Mesendoderm (in vitro differentiated cells): ENCODE results near the gene ATXN10.
A peak's percentile ranks its signal among the peaks of the same experiment; 100 is the strongest.

Experiments
- DNase-seq: peaks from one replicate; pipeline ENCODE4 v3.0.0; 2013
- H2AK5ac ChIP-seq: 2 replicates; pipeline ENCODE4 v1.6.1; 2013; ENCODE audit warnings: low read length, inconsistent platforms
- H2BK120ac ChIP-seq: 2 replicates; pipeline ENCODE4 v1.6.1; 2013; ENCODE audit warnings: low read depth, mild to moderate bottlenecking, low read length, moderate library complexity, mixed read lengths
- H2BK15ac ChIP-seq: replicated peaks from 2 replicates; pipeline ENCODE4 v1.6.1; 2013; ENCODE audit warnings: low read depth, mild to moderate bottlenecking, moderate library complexity
- H2BK5ac ChIP-seq: 2 replicates; pipeline ENCODE4 v1.6.1; 2013; ENCODE audit warnings: low read length, inconsistent platforms
- H3K18ac ChIP-seq: 2 replicates; pipeline ENCODE4 v1.6.1; 2013; ENCODE audit warnings: mild to moderate bottlenecking, low read length, mixed read lengths
- H3K23ac ChIP-seq: one replicate; pipeline ENCODE4 v1.6.1; 2013; ENCODE audit warnings: low read length
- H3K27ac ChIP-seq: 2 replicates; pipeline ENCODE4 v1.5.1; 2013; ENCODE audit warnings: low read depth, mild to moderate bottlenecking, inconsistent platforms, low read length, moderate library complexity
- H3K27me3 ChIP-seq: 2 replicates; pipeline ENCODE4 v1.6.1; 2013; ENCODE audit warnings: low read length, control low read depth, mild to moderate bottlenecking, inconsistent platforms; ENCODE audit not compliant: insufficient read depth, poor library complexity
- H3K36me3 ChIP-seq: 2 replicates; pipeline ENCODE4 v1.6.1; 2013; ENCODE audit warnings: low read length, inconsistent platforms; ENCODE audit not compliant: control insufficient read depth, insufficient read depth
- H3K4ac ChIP-seq: one replicate; pipeline ENCODE4 v1.6.1; 2013; ENCODE audit warnings: low read depth, mild to moderate bottlenecking, low read length, moderate library complexity
- H3K4me1 ChIP-seq: 2 replicates; pipeline ENCODE4 v1.6.1; 2013; ENCODE audit warnings: low read depth, low read length, inconsistent platforms; ENCODE audit not compliant: control insufficient read depth
- H3K4me2 ChIP-seq: 2 replicates; pipeline ENCODE4 v1.6.1; 2013; ENCODE audit warnings: low read length
- H3K4me3 ChIP-seq: 2 replicates; pipeline ENCODE4 v1.5.1; 2013; ENCODE audit warnings: mild to moderate bottlenecking, low read length
- H3K56ac ChIP-seq: one replicate; pipeline ENCODE4 v1.6.1; 2013; ENCODE audit warnings: low read length
- H3K79me1 ChIP-seq: 2 replicates; pipeline ENCODE4 v1.6.1; 2013; ENCODE audit warnings: low read length, inconsistent platforms
- H3K79me2 ChIP-seq: 2 replicates; pipeline ENCODE4 v1.6.1; 2013; ENCODE audit warnings: mild to moderate bottlenecking, low read length; ENCODE audit not compliant: control insufficient read depth, insufficient read depth
- H3K9ac ChIP-seq: 2 replicates; pipeline ENCODE4 v1.6.1; 2013; ENCODE audit warnings: low read length, inconsistent platforms
- H4K5ac ChIP-seq: one replicate; pipeline ENCODE4 v1.6.1; 2013; ENCODE audit warnings: low read length
- H4K8ac ChIP-seq: one replicate; pipeline ENCODE4 v1.6.1; 2013; ENCODE audit warnings: low read depth, mild to moderate bottlenecking, control low read depth, low read length, moderate library complexity
- WGBS: extraction: QIAGEN DNeasy Blood & Tissue Kit; methylation state at CpG from one replicate; pipeline ENCODE4 v1.1.7; 2013; ENCODE audit warnings: low lambda C conversion rate, missing lambda C conversion rate; ENCODE audit not compliant: insufficient coverage; ENCODE audit errors: extremely low coverage; 5-methylcytosine and 5-hydroxymethylcytosine counted together

ATXN10 gene

DNA sequence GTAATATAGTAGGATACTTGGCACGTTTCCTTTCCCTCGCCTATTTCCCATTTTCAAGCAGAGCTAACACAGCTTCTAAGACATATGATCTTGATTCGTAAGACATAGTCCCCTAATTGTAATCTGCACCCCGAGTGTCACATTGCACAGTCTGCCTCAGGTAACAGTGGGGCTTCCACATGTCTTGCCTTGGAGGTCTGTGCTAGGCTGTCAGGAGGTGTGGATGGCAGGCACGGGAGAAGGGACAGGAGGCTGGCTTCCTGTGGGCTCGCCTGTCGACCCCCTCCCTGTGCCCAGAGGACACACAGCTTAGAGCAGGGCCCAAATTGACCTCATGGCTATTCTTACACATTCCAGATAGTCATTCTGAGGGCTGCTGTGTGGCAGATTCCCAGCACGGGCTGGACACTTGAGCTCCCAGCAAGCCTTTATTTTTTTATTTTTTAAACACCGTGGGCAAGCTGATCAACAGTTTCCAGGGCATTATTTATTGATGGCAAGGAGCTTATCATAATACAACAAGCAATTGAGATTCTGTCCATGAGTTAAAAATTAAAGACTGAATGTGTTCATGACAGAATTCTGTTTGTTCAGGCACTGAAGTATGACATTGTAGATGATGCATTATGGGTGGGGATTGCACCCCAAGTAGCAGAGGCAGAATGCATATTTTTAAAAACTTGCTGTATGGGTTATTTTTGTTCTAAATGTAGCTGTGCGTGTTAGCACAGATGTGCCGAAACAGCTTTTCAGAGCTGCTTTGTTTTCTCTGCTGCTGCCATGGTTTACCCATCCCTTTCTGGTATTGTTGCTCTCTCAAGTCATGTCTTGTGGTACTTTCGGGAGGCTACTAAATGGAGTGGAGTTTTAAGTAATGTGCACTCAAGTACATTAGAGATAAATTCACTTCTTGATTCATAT lies 113.0 kb downstream of the ATXN10 start:
- Histone ChIP-seq H3K27ac (no peak overlapping the region), H3K4me1 (no peaks in the 10 kb centered on the region), H3K27me3 (no peaks in the 10 kb centered on the region), H2BK5ac (no peak overlapping the region), H3K36me3 (no peaks in the 10 kb centered on the region), H2AK5ac (no peak overlapping the region), H3K18ac (no peak overlapping the region), H2BK120ac (no peak overlapping the region), H3K4me2 (no peak overlapping the region), H3K9ac (no peak overlapping the region), H4K8ac (no peak overlapping the region), H3K4ac (no peak overlapping the region), H4K5ac (no peak overlapping the region), H3K79me1 (peaks cover 15% of the 10 kb centered on the region), H3K4me3 (no peak overlapping the region), H3K23ac (no peak overlapping the region), H2BK15ac (no peak overlapping the region), H3K79me2 (peaks cover 2% of the 10 kb centered on the region), H3K56ac (no peak overlapping the region)
- no CpG with 5 or more reads among the region's 12 CpGs for WGBS
- peak; percentile 25 for DNase-seq

- no peak overlapping the region for H3K9ac ChIP-seq
- no peak overlapping the region for H3K4me3 ChIP-seq
- H4K5ac ChIP-seq = no peak overlapping the region
- no peak overlapping the region for H2BK120ac ChIP-seq
- no CpG with 5 or more reads among the region's 8 CpGs for WGBS
- peaks cover 2% of the 10 kb centered on the region for H3K79me2 ChIP-seq
- no peaks in the 10 kb centered on the region for H3K4me1 ChIP-seq
- H2AK5ac ChIP-seq = no peak overlapping the region
- no peaks in the 10 kb centered on the region for H3K36me3 ChIP-seq
- H2BK5ac ChIP-seq = no peak overlapping the region
- no peak overlapping the region for H3K4ac ChIP-seq
- no peak overlapping the region for H2BK15ac ChIP-seq
- H3K27ac ChIP-seq = no peak overlapping the region
- DNase-seq = no peak
- H4K8ac ChIP-seq = no peak overlapping the region
- no peak overlapping the region for H3K23ac ChIP-seq
- no peak overlapping the region for H3K4me2 ChIP-seq
- H3K79me1 ChIP-seq = peaks cover 15% of the 10 kb centered on the region
- H3K56ac ChIP-seq = no peak overlapping the region
- no peaks in the 10 kb centered on the region for H3K27me3 ChIP-seq
- no peak overlapping the region for H3K18ac ChIP-seq
These were observed 113.8 kb downstream of the ATXN10 start for GRCh38 chr22:45785458-45785857.

GRCh38 chr22:45786726-45787125 lies 115.1 kb downstream of the ATXN10 start:
- H3K79me1 ChIP-seq = peaks cover 15% of the 10 kb centered on the region
- H3K56ac ChIP-seq = no peak overlapping the region
- no peak for DNase-seq
- H2BK15ac ChIP-seq = no peak overlapping the region
- H3K4ac ChIP-seq = no peak overlapping the region
- H3K4me3 ChIP-seq = no peak overlapping the region
- H2BK120ac ChIP-seq = no peak overlapping the region
- H3K4me1 ChIP-seq = no peaks in the 10 kb centered on the region
- no peak overlapping the region for H3K18ac ChIP-seq
- no peak overlapping the region for H4K5ac ChIP-seq
- no peak overlapping the region for H3K27ac ChIP-seq
- peaks cover 2% of the 10 kb centered on the region for H3K79me2 ChIP-seq
- H2AK5ac ChIP-seq = no peak overlapping the region
- no peak overlapping the region for H3K9ac ChIP-seq
- no peak overlapping the region for H2BK5ac ChIP-seq
- H3K36me3 ChIP-seq = no peaks in the 10 kb centered on the region
- no peak overlapping the region for H3K23ac ChIP-seq
- no peak overlapping the region for H4K8ac ChIP-seq
- H3K27me3 ChIP-seq = no peaks in the 10 kb centered on the region
- WGBS = no CpG with 5 or more reads among the region's 2 CpGs
- no peak overlapping the region for H3K4me2 ChIP-seq

DNA sequence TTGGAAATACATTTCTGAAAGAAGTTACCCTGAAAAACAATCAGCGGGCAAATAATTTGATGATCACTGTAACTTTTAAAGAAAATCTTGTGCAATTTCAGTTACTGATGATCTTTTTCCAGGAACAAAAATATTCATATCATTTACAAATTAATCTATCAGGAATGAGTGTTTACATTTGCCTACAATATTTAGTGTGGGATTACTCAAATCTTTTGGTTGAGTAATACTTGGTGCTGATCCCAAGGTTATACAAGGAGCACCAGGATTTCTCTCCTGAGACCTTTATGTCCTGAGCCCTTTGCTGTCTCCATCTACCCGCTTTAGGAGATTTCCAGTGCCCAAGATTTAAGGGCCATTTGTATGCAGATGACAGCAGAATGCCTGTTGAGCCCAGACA lies 116.1 kb downstream of the ATXN10 start:
- peaks cover 13% of the 10 kb centered on the region for H3K79me1 ChIP-seq
- H2AK5ac ChIP-seq = no peak overlapping the region
- H3K79me2 ChIP-seq = peaks cover 2% of the 10 kb centered on the region
- H2BK5ac ChIP-seq = no peak overlapping the region
- H4K5ac ChIP-seq = no peak overlapping the region
- H3K27me3 ChIP-seq = no peaks in the 10 kb centered on the region
- no peak overlapping the region for H3K27ac ChIP-seq
- H4K8ac ChIP-seq = no peak overlapping the region
- no peaks in the 10 kb centered on the region for H3K36me3 ChIP-seq
- no peak for DNase-seq
- no peak overlapping the region for H3K9ac ChIP-seq
- H3K4me3 ChIP-seq = no peak overlapping the region
- H3K23ac ChIP-seq = no peak overlapping the region
- no peak overlapping the region for H3K4me2 ChIP-seq
- no CpG with 5 or more reads among the region's 2 CpGs for WGBS
- no peaks in the 10 kb centered on the region for H3K4me1 ChIP-seq
- no peak overlapping the region for H3K18ac ChIP-seq
- no peak overlapping the region for H2BK120ac ChIP-seq
- no peak overlapping the region for H2BK15ac ChIP-seq
- H3K4ac ChIP-seq = no peak overlapping the region
- H3K56ac ChIP-seq = no peak overlapping the region

DNA sequence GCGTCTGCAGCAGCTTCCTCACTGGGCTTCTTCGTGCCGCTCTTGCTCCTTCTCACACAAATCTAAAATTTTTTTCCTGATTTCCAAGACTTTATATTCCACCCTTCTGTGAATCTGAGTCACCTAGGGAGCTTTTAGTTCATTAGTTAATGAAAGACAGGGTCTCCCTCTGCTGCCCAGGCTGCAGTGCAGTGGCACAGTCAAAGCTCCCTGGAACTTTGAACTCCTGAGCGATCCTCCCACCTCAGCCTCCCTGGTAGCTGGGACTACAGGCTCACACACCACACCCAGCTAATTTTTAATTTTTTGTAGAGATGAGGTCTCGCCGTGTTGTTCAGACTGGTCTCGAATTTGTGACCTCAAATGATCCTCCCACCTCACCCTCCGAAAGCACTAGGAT lies 116.9 kb downstream of the ATXN10 start:
- Histone ChIP-seq H3K36me3 (peaks cover under 1% of the 10 kb centered on the region), H3K79me2 (peaks cover 2% of the 10 kb centered on the region), H4K5ac (no peak overlapping the region), H4K8ac (no peak overlapping the region), H3K4me3 (no peak overlapping the region), H3K27ac (no peak overlapping the region), H3K18ac (no peak overlapping the region), H3K23ac (no peak overlapping the region), H2BK120ac (no peak overlapping the region), H3K56ac (no peak overlapping the region), H3K79me1 (peaks cover 13% of the 10 kb centered on the region), H3K4ac (no peak overlapping the region), H2BK15ac (no peak overlapping the region), H3K9ac (no peak overlapping the region), H2BK5ac (no peak overlapping the region), H3K27me3 (no peaks in the 10 kb centered on the region), H3K4me1 (no peaks in the 10 kb centered on the region), H2AK5ac (no peak overlapping the region), H3K4me2 (no peak overlapping the region)
- no CpG with 5 or more reads among the region's 8 CpGs for WGBS
- DNase-seq = no peak

- H3K79me1 ChIP-seq = peaks cover 8% of the 10 kb centered on the region
- H3K4me2 ChIP-seq = no peak overlapping the region
- H3K4me3 ChIP-seq = no peak overlapping the region
- H2BK15ac ChIP-seq = no peak overlapping the region
- no peak overlapping the region for H2AK5ac ChIP-seq
- H4K5ac ChIP-seq = no peak overlapping the region
- H3K79me2 ChIP-seq = peaks cover 2% of the 10 kb centered on the region
- WGBS = no CpG with 5 or more reads among the region's 1 CpG
- no peak overlapping the region for H3K23ac ChIP-seq
- no peak overlapping the region for H3K56ac ChIP-seq
- no peak overlapping the region for H3K9ac ChIP-seq
- H3K4me1 ChIP-seq = no peaks in the 10 kb centered on the region
- no peak overlapping the region for H3K4ac ChIP-seq
- H4K8ac ChIP-seq = no peak overlapping the region
- no peak overlapping the region for H3K27ac ChIP-seq
- H3K36me3 ChIP-seq = peaks cover 3% of the 10 kb centered on the region
- H3K18ac ChIP-seq = no peak overlapping the region
- no peak for DNase-seq
- H2BK120ac ChIP-seq = no peak overlapping the region
- no peak overlapping the region for H2BK5ac ChIP-seq
- no peaks in the 10 kb centered on the region for H3K27me3 ChIP-seq
These were observed 118.8 kb downstream of the ATXN10 start for GRCh38 chr22:45790401-45790800.
